ENCODE measurements around the gene RNF40. TPM values are rescaled to one million over a fixed set of nuclear protein-coding genes. Genes with fewer than 3 reads are reported as not detected.

The RNF40 gene
- total and polyA plus RNA-seq, 2 of the 8 experiments (the other 6 are each of a cell fraction or from before 2014, with no cell fraction given) = 38.5 to 68.7 TPM

DNA sequence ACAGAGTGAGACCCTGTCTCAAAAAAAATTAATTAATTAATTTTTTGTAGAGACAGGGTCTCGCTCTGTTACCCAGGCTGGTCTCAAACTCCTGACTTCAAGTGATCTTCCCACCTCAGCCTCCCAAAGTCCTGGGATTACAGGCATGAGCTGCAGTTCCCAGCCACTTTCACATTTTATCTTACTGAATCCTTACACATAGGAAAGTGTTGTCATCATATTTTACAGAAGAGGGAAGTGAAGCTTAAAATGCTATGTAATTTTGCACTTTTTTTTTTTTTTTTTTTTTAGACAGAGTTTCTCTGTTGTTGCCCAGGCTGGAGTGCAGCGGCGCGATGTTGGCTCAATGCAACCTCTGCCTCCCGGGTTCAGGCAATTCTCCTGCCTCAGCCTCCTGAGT, 46.0 kb downstream of the RNF40 start:
- Histone ChIP-seq H3K23ac (ENCODE audit: insufficient read length) (no peak overlapping the region), H3K9ac (replicated peaks in 1 of 4; ENCODE audit: extremely low read depth in 1 of 4, low read depth in 3 of 4, low read length in 3 of 4) (no peak overlapping the region), H4K20me1 (replicated peaks in 1 of 2; ENCODE audit: control insufficient read depth in 1 of 2, insufficient read depth in 2 of 2, low read length in 2 of 2) (no peaks in the 10 kb centered on the region), H3K4me2 (ENCODE audit: insufficient read depth in 1 of 2, low read depth in 2 of 2, low read length in 2 of 2) (no peak overlapping the region), H3K18ac (ENCODE audit: extremely low read depth, low read length) (no peak overlapping the region), H3K23me2 (ENCODE audit: low read depth, low read length) (peaks cover 10% of the 10 kb centered on the region; the same call in 1 of the 2 replicates), H3K56ac (replicated peaks; ENCODE audit: insufficient read length, low read depth, low read length) (no peak overlapping the region), H3K14ac (ENCODE audit: insufficient read length) (no peak overlapping the region), H3K4me3 (ENCODE audit: extremely low read depth in 1 of 4, insufficient read depth in 2 of 4, low read depth in 3 of 4, low read length in 4 of 4) (no peak overlapping the region), H2AK5ac (ENCODE audit: low read depth, low read length) (no peak overlapping the region), H4K5ac (ENCODE audit: insufficient read length, low read depth, low read length) (no peak overlapping the region), H3K36me3 (ENCODE audit: control insufficient read depth in 2 of 4, insufficient read depth in 4 of 4, low read length in 3 of 4) (no peaks in the 10 kb centered on the region), H2AFZ (ENCODE audit: low read length) (no peak overlapping the region), H3K79me2 (ENCODE audit: control insufficient read depth in 1 of 2, insufficient read depth in 2 of 2, low read length in 2 of 2) (no peaks in the 10 kb centered on the region), H3K9me3 (ENCODE audit: insufficient read depth in 2 of 2, low read depth in 1 of 2, low read length in 1 of 2) (no peaks in the 10 kb centered on the region), H4K91ac (replicated peaks; ENCODE audit: insufficient read length, low read length) (no peak overlapping the region), H2BK5ac (ENCODE audit: low read depth, low read length) (no peak overlapping the region), H2BK20ac (ENCODE audit: low read length) (no peak overlapping the region), H2BK120ac (replicated peaks; ENCODE audit: low read depth, low read length) (no peak overlapping the region), H4K8ac (ENCODE audit: extremely low read depth, insufficient read depth, low read length) (no peak overlapping the region), H2BK15ac (ENCODE audit: low read length) (no peak overlapping the region), H3K4ac (replicated peaks; ENCODE audit: insufficient read length, low read depth, low read length) (no peak overlapping the region), H3K27me3 (replicated peaks in 1 of 4; ENCODE audit: control insufficient read depth in 3 of 4, extremely low read depth in 1 of 4, insufficient read depth in 3 of 4, low read length in 3 of 4) (peaks cover 0 to 19% (median 10%) of the 10 kb centered on the region in 4 experiments; a peak in 6 of 7 replicates), H3K27ac (ENCODE audit: low read depth, low read length) (no peak overlapping the region), H3K79me1 (ENCODE audit: low read depth, low read length) (no peaks in the 10 kb centered on the region), H3K4me1 (replicated peaks in 1 of 4; ENCODE audit: control insufficient read depth in 3 of 4, insufficient read depth in 4 of 4, low read length in 3 of 4) (peaks cover 0 to 6% (median 4%) of the 10 kb centered on the region in 4 experiments; a peak in 4 of 7 replicates), H2BK12ac (ENCODE audit: low read depth, low read length) (no peak overlapping the region)
- FAIRE-seq (no peak), DNase-seq (ENCODE audit: low read depth in 1 of 2, low spot score in 2 of 2) (no peak)
- ChIA-PET CTCF (ENCODE audit: partially characterized antibody) (interaction anchor here (1.1 to 1.4 kb wide), 4 partner anchors 11 to 25 kb away, joined by 3 to 5 read pairs (median 4); no protein-coding TSS in a partner anchor), POLR2A (ENCODE audit: partially characterized antibody) (interaction anchor here (1.1 to 4.0 kb wide), 3 partner anchors 11 to 85 kb away, joined by 3 to 25 read pairs (median 4); partner anchors contain the start of gene BCL7C)
- 93% methylated on average over 2 of the region's 5 CpGs; no CpG with 5 or more reads in 1 of the 2 experiments for WGBS, 2 experiments (ENCODE audit: extremely low coverage in 1 of 2, insufficient coverage in 1 of 2, insufficient read length in 1 of 2, insufficient replicate concordance in 2 of 2, low coverage in 1 of 2, low lambda C conversion rate in 2 of 2, missing lambda C conversion rate in 1 of 2)
- TF ChIP-seq POU5F1 (IDR thresholded peaks at IDR 0.05; ENCODE audit: low read depth, low read length) (no peak), CBX5 (IDR thresholded peaks at IDR 0.05; ENCODE audit: low read depth, low read length) (no peak), KDM4A (IDR thresholded peaks at IDR 0.05; ENCODE audit: low read depth, low read length, severe bottlenecking) (no peak), CHD2 (IDR thresholded peaks at IDR 0.05; ENCODE audit: low read length) (no peak), EP300 (IDR thresholded peaks at IDR 0.05; ENCODE audit: borderline replicate concordance in 1 of 2, low read depth in 2 of 2, low read length in 2 of 2) (no peak), SAP30 (IDR thresholded peaks at IDR 0.05; ENCODE audit: insufficient read depth, insufficient replicate concordance, low read length) (no peak), TAF1 (IDR thresholded peaks at IDR 0.05; ENCODE audit: low read depth, low read length) (no peak), GTF2F1 (IDR thresholded peaks at IDR 0.05; ENCODE audit: borderline replicate concordance, low read depth, low read length) (no peak), BCL11A (IDR thresholded peaks at IDR 0.05; ENCODE audit: low read depth in 2 of 2, low read length in 2 of 2) (no peak)
- TF ChIP-seq, protein P1, sequence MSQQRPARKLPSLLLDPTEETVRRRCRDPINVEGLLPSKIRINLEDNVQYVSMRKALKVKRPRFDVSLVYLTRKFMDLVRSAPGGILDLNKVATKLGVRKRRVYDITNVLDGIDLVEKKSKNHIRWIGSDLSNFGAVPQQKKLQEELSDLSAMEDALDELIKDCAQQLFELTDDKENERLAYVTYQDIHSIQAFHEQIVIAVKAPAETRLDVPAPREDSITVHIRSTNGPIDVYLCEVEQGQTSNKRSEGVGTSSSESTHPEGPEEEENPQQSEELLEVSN (IDR thresholded peaks at IDR 0.05) = no peak

All from H1 (cell line).